ENCODE measurements around the gene FAM47E. TPM values are rescaled to one million over a fixed set of nuclear protein-coding genes. Genes with fewer than 3 reads are reported as not detected.

The FAM47E gene
- polyA plus RNA-seq, 1 donor from 2014 or later, result 3.7 TPM

DNA sequence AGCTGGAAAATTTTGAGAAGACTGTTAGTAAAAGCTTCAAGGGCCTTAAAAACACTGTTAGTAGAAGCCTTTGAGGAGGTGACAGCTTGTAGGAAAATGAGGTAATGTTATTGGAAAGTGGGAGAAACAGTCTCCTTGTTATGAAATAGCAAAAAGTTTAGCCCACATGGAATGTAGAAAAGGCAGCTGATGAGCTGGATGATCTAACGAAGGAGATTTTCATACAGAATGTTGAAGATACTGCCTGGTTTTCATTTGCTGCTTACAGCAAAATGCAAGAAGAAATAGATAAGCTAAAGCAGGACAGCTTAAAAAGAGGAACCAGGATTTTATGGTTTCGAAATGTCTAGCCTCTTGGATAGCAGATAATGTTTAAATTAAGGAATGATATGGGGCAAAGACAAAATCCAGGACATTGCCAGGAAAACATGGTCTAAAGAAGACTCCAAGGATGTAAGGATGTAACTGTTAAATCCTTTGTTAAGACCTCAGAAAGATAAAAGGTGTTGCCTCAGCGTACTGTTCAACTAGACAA is 44.8 kb downstream of the FAM47E start:
- H3F3A ChIP-seq (ENCODE audit: insufficient read depth, low read length, poor library complexity, severe bottlenecking), result no peaks in the 10 kb centered on the region
- H4K20me1 ChIP-seq (ENCODE audit: insufficient read depth), result no peaks in the 10 kb centered on the region
- no peaks in the 10 kb centered on the region for H3K9me2 ChIP-seq (ENCODE audit: insufficient read depth, low read length)
- H3K4me3 ChIP-seq (ENCODE audit: low read length), result no peak overlapping the region
- H3K27ac ChIP-seq (ENCODE audit: low read length), result no peak overlapping the region
- H3K9ac ChIP-seq (ENCODE audit: low read length), result no peak overlapping the region
- no peaks in the 10 kb centered on the region for H3K9me3 ChIP-seq (ENCODE audit: low read length)
- H3K27me3 ChIP-seq (ENCODE audit: insufficient read depth, low read depth, low read length), result no peaks in the 10 kb centered on the region
- H3K36me3 ChIP-seq (ENCODE audit: insufficient read depth, low read length), result no peaks in the 10 kb centered on the region
- no peak overlapping the region for H2AFZ ChIP-seq (ENCODE audit: low read depth, low read length)
- TF ChIP-seq EP300 (conservative IDR thresholded peaks at IDR 0.05; ENCODE audit: poor library complexity, severe bottlenecking) (no peak), TAF1 (IDR thresholded peaks at IDR 0.05; ENCODE audit: low read depth) (no peak), RAD21 (conservative IDR thresholded peaks at IDR 0.05) (no peak), MXI1 (conservative IDR thresholded peaks at IDR 0.05; ENCODE audit: poor library complexity, severe bottlenecking) (no peak), SMC3 (conservative IDR thresholded peaks at IDR 0.05; ENCODE audit: poor library complexity) (no peak), POLR2AphosphoS5 (IDR thresholded peaks at IDR 0.05) (no peak), EZH2 (IDR thresholded peaks at IDR 0.05; ENCODE audit: borderline replicate concordance, insufficient read depth, low read length, poor library complexity, severe bottlenecking) (no peak)
- TF ChIP-seq, protein P1, sequence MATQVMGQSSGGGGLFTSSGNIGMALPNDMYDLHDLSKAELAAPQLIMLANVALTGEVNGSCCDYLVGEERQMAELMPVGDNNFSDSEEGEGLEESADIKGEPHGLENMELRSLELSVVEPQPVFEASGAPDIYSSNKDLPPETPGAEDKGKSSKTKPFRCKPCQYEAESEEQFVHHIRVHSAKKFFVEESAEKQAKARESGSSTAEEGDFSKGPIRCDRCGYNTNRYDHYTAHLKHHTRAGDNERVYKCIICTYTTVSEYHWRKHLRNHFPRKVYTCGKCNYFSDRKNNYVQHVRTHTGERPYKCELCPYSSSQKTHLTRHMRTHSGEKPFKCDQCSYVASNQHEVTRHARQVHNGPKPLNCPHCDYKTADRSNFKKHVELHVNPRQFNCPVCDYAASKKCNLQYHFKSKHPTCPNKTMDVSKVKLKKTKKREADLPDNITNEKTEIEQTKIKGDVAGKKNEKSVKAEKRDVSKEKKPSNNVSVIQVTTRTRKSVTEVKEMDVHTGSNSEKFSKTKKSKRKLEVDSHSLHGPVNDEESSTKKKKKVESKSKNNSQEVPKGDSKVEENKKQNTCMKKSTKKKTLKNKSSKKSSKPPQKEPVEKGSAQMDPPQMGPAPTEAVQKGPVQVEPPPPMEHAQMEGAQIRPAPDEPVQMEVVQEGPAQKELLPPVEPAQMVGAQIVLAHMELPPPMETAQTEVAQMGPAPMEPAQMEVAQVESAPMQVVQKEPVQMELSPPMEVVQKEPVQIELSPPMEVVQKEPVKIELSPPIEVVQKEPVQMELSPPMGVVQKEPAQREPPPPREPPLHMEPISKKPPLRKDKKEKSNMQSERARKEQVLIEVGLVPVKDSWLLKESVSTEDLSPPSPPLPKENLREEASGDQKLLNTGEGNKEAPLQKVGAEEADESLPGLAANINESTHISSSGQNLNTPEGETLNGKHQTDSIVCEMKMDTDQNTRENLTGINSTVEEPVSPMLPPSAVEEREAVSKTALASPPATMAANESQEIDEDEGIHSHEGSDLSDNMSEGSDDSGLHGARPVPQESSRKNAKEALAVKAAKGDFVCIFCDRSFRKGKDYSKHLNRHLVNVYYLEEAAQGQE (IDR thresholded peaks at IDR 0.05; ENCODE audit: borderline replicate concordance), result no peak
- TF ChIP-seq, protein P2, sequence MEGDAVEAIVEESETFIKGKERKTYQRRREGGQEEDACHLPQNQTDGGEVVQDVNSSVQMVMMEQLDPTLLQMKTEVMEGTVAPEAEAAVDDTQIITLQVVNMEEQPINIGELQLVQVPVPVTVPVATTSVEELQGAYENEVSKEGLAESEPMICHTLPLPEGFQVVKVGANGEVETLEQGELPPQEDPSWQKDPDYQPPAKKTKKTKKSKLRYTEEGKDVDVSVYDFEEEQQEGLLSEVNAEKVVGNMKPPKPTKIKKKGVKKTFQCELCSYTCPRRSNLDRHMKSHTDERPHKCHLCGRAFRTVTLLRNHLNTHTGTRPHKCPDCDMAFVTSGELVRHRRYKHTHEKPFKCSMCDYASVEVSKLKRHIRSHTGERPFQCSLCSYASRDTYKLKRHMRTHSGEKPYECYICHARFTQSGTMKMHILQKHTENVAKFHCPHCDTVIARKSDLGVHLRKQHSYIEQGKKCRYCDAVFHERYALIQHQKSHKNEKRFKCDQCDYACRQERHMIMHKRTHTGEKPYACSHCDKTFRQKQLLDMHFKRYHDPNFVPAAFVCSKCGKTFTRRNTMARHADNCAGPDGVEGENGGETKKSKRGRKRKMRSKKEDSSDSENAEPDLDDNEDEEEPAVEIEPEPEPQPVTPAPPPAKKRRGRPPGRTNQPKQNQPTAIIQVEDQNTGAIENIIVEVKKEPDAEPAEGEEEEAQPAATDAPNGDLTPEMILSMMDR (IDR thresholded peaks at IDR 0.05; ENCODE audit: poor library complexity, severe bottlenecking), result no peak
- no peak overlapping the region for H3K4me2 ChIP-seq (ENCODE audit: low read length)
- H3K79me2 ChIP-seq (replicated peaks; ENCODE audit: insufficient read depth, low read length), result no peaks in the 10 kb centered on the region

DNA sequence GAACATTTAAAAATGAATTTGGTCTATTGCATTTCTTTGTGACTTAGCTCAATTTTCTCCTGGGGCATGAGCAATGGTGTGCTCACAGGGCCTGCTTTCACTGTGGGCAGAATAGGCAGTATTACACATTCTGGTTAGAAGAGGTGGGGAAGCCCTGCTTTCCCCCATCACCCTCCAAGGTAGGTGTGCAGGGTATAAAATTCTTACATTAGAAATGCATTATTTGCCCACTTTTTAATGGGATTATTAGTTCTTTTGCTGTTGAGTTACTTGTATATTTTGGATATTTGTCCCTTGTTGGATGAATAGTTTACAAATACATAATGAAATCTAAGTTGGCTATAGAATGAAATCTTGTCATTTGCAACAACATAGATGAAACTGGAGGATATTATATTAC is 46.7 kb downstream of the FAM47E start:
- H3K27ac ChIP-seq (ENCODE audit: low read length), result no peak overlapping the region
- H3K4me3 ChIP-seq (ENCODE audit: low read length), result no peak overlapping the region
- no peaks in the 10 kb centered on the region for H4K20me1 ChIP-seq (ENCODE audit: insufficient read depth)
- no peak overlapping the region for H2AFZ ChIP-seq (ENCODE audit: low read depth, low read length)
- no peaks in the 10 kb centered on the region for H3F3A ChIP-seq (ENCODE audit: insufficient read depth, low read length, poor library complexity, severe bottlenecking)
- no peaks in the 10 kb centered on the region for H3K79me2 ChIP-seq (replicated peaks; ENCODE audit: insufficient read depth, low read length)
- no peaks in the 10 kb centered on the region for H3K9me3 ChIP-seq (ENCODE audit: low read length)
- no peak overlapping the region for H3K9ac ChIP-seq (ENCODE audit: low read length)
- no peak overlapping the region for H3K4me2 ChIP-seq (ENCODE audit: low read length)
- no peaks in the 10 kb centered on the region for H3K36me3 ChIP-seq (ENCODE audit: insufficient read depth, low read length)
- H3K9me2 ChIP-seq (ENCODE audit: insufficient read depth, low read length), result no peaks in the 10 kb centered on the region
- TF ChIP-seq, protein P1 (IDR thresholded peaks at IDR 0.05; ENCODE audit: borderline replicate concordance), result no peak
- TF ChIP-seq, protein P2 (IDR thresholded peaks at IDR 0.05; ENCODE audit: poor library complexity, severe bottlenecking), result no peak
- no peak for TF ChIP-seq MXI1 (conservative IDR thresholded peaks at IDR 0.05; ENCODE audit: poor library complexity, severe bottlenecking)
- no peak for TF ChIP-seq TAF1 (IDR thresholded peaks at IDR 0.05; ENCODE audit: low read depth)
- TF ChIP-seq RAD21 (conservative IDR thresholded peaks at IDR 0.05), result no peak
- TF ChIP-seq EZH2 (IDR thresholded peaks at IDR 0.05; ENCODE audit: borderline replicate concordance, insufficient read depth, low read length, poor library complexity, severe bottlenecking), result no peak
- TF ChIP-seq SMC3 (conservative IDR thresholded peaks at IDR 0.05; ENCODE audit: poor library complexity), result no peak
- TF ChIP-seq EP300 (conservative IDR thresholded peaks at IDR 0.05; ENCODE audit: poor library complexity, severe bottlenecking), result no peak
- TF ChIP-seq POLR2AphosphoS5 (IDR thresholded peaks at IDR 0.05), result no peak
- no peaks in the 10 kb centered on the region for H3K27me3 ChIP-seq (ENCODE audit: insufficient read depth, low read depth, low read length)

All from neural cell (in vitro differentiated cells).